ENCODE results near the gene DPYSL5. TPM values are rescaled to one million over a fixed set of nuclear protein-coding genes. Genes with fewer than 3 reads are reported as not detected.

DPYSL5 gene
- total RNA-seq, 1 donor: not detected

GRCh38 chr2:26859622-26860021 lies 11.7 kb downstream of the DPYSL5 start:
- no peak for TF ChIP-seq CTCF (IDR thresholded peaks at IDR 0.05; ENCODE audit: insufficient read depth, low read length)
- DNase-seq (ENCODE audit: low read depth): no peak
- H3K4me3 ChIP-seq (ENCODE audit: low read depth, low read length): no peak overlapping the region

DNA sequence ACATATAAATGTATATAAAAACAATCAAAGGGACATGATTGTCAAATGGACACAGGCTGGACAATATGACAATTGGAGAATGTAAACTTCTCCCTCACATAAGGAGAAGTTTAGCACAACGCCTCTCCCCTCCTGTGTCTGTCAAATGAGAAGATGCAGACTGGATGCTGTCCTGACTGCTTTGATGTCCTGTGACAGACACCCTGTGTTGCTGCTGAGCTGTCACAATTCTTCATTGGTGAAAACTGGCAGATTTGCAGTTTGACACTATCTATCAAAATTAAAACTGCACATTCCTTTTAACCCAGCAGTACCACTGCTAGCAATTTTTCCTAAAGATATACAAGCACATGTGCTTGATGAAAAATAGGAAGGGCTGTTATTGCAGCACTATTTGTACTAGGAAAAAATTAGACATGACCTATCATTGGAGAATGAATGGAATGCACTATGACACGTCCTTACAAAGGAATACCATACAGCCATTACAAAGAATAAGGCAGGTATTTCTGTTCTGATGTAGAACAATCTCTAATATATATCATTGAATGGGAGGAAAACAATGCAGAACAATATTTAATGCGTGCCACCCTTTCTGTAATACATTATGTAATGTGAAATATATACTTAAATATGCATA lies 12.4 kb downstream of the DPYSL5 start:
- no peak overlapping the region for H3K4me3 ChIP-seq (ENCODE audit: low read depth, low read length)
- DNase-seq (ENCODE audit: low read depth): no peak
- no peak for TF ChIP-seq CTCF (IDR thresholded peaks at IDR 0.05; ENCODE audit: insufficient read depth, low read length)

- DNase-seq (ENCODE audit: low read depth): peak; percentile 35
- no peak for TF ChIP-seq CTCF (IDR thresholded peaks at IDR 0.05; ENCODE audit: insufficient read depth, low read length)
- no peak overlapping the region for H3K4me3 ChIP-seq (ENCODE audit: low read depth, low read length)
Measured at GRCh38 chr2:26861610-26862224, 13.8 kb downstream of the DPYSL5 start.

GRCh38 chr2:26864226-26864625 lies 16.3 kb downstream of the DPYSL5 start:
- DNase-seq (ENCODE audit: low read depth): no peak
- H3K4me3 ChIP-seq (ENCODE audit: low read depth, low read length): no peak overlapping the region
- TF ChIP-seq CTCF (IDR thresholded peaks at IDR 0.05; ENCODE audit: insufficient read depth, low read length): no peak

- TF ChIP-seq CTCF (IDR thresholded peaks at IDR 0.05; ENCODE audit: insufficient read depth, low read length): no peak
- H3K4me3 ChIP-seq (ENCODE audit: low read depth, low read length): no peak overlapping the region
- no peak for DNase-seq (ENCODE audit: low read depth)
Measured at GRCh38 chr2:26864646-26865045, 16.7 kb downstream of the DPYSL5 start.

DNA sequence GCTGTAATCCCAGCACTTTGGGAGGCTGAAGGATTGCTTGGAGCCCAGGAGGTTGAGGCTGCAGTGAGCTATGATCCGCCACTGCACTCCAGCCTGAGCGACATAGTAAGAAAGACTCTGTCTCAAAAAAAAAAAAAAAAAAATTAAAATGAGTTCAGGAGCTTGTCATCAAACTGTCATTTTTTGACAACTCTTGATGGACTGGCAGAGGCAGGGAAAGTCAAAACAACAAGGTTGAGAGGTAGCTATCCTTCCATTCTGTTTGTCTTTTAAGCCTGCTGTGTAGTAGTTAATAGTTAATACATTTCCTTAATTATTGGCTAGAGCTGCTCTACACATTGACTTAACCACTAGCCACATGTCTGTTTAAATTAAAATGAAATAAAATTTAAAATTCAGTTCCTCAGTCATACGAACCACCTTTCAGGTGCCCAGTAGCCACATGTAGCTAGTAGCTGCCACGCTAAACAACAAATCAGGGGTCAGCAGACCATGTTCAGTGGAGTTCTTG lies 22.7 kb downstream of the DPYSL5 start:
- no peak for DNase-seq (ENCODE audit: low read depth)
- no peak for TF ChIP-seq CTCF (IDR thresholded peaks at IDR 0.05; ENCODE audit: insufficient read depth, low read length)

More for the DNA sequence above, 22.7 kb downstream of the DPYSL5 start:
- H3K4me3 ChIP-seq (ENCODE audit: low read depth, low read length): no peak overlapping the region

Data from fibroblast of the aortic adventitia (primary cell).